Loucy (cell line): ENCODE results near the gene COBLL1.

Experiments
- H2AFZ ChIP-seq: fragments of 200-600 bp; sonication (generic); 2 replicates; pipeline ENCODE4 v1.6.0; 2016; ENCODE audit warnings: antibody characterized with exemption, mild to moderate bottlenecking, low read length, moderate library complexity
- H3F3A ChIP-seq: fragments of 200-600 bp; 2 replicates; pipeline ENCODE4 v1.6.0; 2016; ENCODE audit warnings: antibody characterized with exemption, low read depth, mild to moderate bottlenecking
- H3K27me3 ChIP-seq: fragments of 200-600 bp; sonication (generic); 2 replicates; pipeline ENCODE4 v1.6.1; 2014; ENCODE audit warnings: low read length, mild to moderate bottlenecking; ENCODE audit not compliant: insufficient read depth, poor library complexity, severe bottlenecking
- H3K36me3 ChIP-seq: fragments of 200-600 bp; sonication (generic); 2 replicates; pipeline ENCODE4 v1.6.1; 2016; ENCODE audit warnings: low read length; ENCODE audit not compliant: insufficient read depth
- H3K4me1 ChIP-seq: fragments of 200-600 bp; sonication (generic); 2 replicates; pipeline ENCODE4 v1.5.1; 2014; ENCODE audit warnings: low read length, mild to moderate bottlenecking; ENCODE audit not compliant: insufficient read depth, poor library complexity, severe bottlenecking
- H3K4me2 ChIP-seq: fragments of 200-600 bp; sonication (generic); 2 replicates; pipeline ENCODE4 v1.6.0; 2014; ENCODE audit warnings: antibody characterized with exemption, low read length, low read depth, mild to moderate bottlenecking; ENCODE audit not compliant: poor library complexity, severe bottlenecking
- H3K4me3 ChIP-seq: fragments of 200-600 bp; sonication (generic); 2 replicates; pipeline ENCODE4 v1.5.1; 2014; ENCODE audit warnings: low read length, mild to moderate bottlenecking, mixed read lengths; ENCODE audit not compliant: poor library complexity, severe bottlenecking
- H3K79me2 ChIP-seq: fragments of 200-600 bp; sonication (generic); 2 replicates; pipeline ENCODE4 v1.6.1; 2014; ENCODE audit warnings: low read length; ENCODE audit not compliant: insufficient read depth
- H3K9ac ChIP-seq: fragments of 200-600 bp; sonication (generic); 2 replicates; pipeline ENCODE4 v1.6.0; 2014; ENCODE audit warnings: mild to moderate bottlenecking, low read depth, low read length, moderate library complexity; ENCODE audit not compliant: poor library complexity, severe bottlenecking
- H3K9me2 ChIP-seq: fragments of 200-600 bp; sonication (generic); replicated peaks from 2 replicates; pipeline ENCODE4 v1.6.1; 2016; ENCODE audit warnings: low read depth, low read length, mixed read lengths
- H3K9me3 ChIP-seq: fragments of 200-600 bp; sonication (generic); 2 replicates; pipeline ENCODE4 v1.6.1; 2014; ENCODE audit warnings: mild to moderate bottlenecking, antibody characterized with exemption, low read length, low read depth; ENCODE audit not compliant: insufficient read depth
- H4K20me1 ChIP-seq: fragments of 200-600 bp; sonication (generic); 2 replicates; pipeline ENCODE4 v1.6.0; 2014; ENCODE audit warnings: antibody characterized with exemption, low read length, mild to moderate bottlenecking; ENCODE audit not compliant: insufficient read depth, poor library complexity, severe bottlenecking
- CTCF ChIP-seq: fragments of 200-600 bp; sonication (generic); conservative IDR thresholded peaks from 2 replicates; pipeline ENCODE4 v1.5.1; 2014; ENCODE audit warnings: mild to moderate bottlenecking, antibody characterized with exemption, low read length
- EZH2phosphoT487 ChIP-seq: fragments of 200-600 bp; IDR thresholded peaks from 2 replicates; pipeline ENCODE4 v1.6.1; 2018; ENCODE audit warnings: antibody characterized with exemption, mild to moderate bottlenecking, moderate library complexity, borderline replicate concordance

COBLL1 gene

GRCh38 chr2:164826293-164827243, 15.1 kb downstream of the COBLL1 start:
- peaks cover 8% of the 10 kb centered on the region; the same call in 1 of the 2 replicates for H3F3A ChIP-seq
- no peaks in the 10 kb centered on the region for H3K9me3 ChIP-seq
- H3K36me3 ChIP-seq, result no peaks in the 10 kb centered on the region
- H3K9ac ChIP-seq, result peak overlapping the region; percentile 51
- peaks cover 29% of the 10 kb centered on the region for H3K4me1 ChIP-seq
- H3K79me2 ChIP-seq, result no peaks in the 10 kb centered on the region
- peak overlapping the region; percentile 52 for H3K4me2 ChIP-seq
- TF ChIP-seq CTCF, result no peak
- no peak for TF ChIP-seq EZH2phosphoT487
- no peaks in the 10 kb centered on the region for H4K20me1 ChIP-seq
- H3K9me2 ChIP-seq, result no peaks in the 10 kb centered on the region
- no peak overlapping the region; the same call in 1 of the 2 replicates for H2AFZ ChIP-seq
- no peaks in the 10 kb centered on the region for H3K27me3 ChIP-seq
- H3K4me3 ChIP-seq, result peak overlapping the region; percentile 42

- no peak for TF ChIP-seq EZH2phosphoT487
- TF ChIP-seq CTCF, result no peak
- Histone ChIP-seq H2AFZ (no peak overlapping the region), H3K9ac (no peak overlapping the region), H3K4me1 (peaks cover 29% of the 10 kb centered on the region), H3K9me3 (no peaks in the 10 kb centered on the region), H3K79me2 (no peaks in the 10 kb centered on the region), H3K27me3 (no peaks in the 10 kb centered on the region), H3K4me2 (peak overlapping the region; percentile 21), H3K9me2 (no peaks in the 10 kb centered on the region), H3K4me3 (no peak overlapping the region), H4K20me1 (no peaks in the 10 kb centered on the region), H3K36me3 (no peaks in the 10 kb centered on the region), H3F3A (peaks cover 8% of the 10 kb centered on the region; the same call in 1 of the 2 replicates)
These were observed 16.8 kb downstream of the COBLL1 start for GRCh38 chr2:164824872-164825271.

GRCh38 chr2:164823126-164823525, 18.5 kb downstream of the COBLL1 start:
- Histone ChIP-seq H3F3A (peaks cover 8% of the 10 kb centered on the region; the same call in 1 of the 2 replicates), H3K9me2 (no peaks in the 10 kb centered on the region), H2AFZ (no peak overlapping the region), H3K4me3 (no peak overlapping the region), H3K36me3 (no peaks in the 10 kb centered on the region), H4K20me1 (no peaks in the 10 kb centered on the region), H3K79me2 (no peaks in the 10 kb centered on the region), H3K9me3 (no peaks in the 10 kb centered on the region), H3K9ac (no peak overlapping the region), H3K4me1 (peaks cover 29% of the 10 kb centered on the region), H3K4me2 (no peak overlapping the region), H3K27me3 (no peaks in the 10 kb centered on the region)
- no peak for TF ChIP-seq EZH2phosphoT487
- TF ChIP-seq CTCF, result no peak
